Small intestine (tissue), 7 donors: ENCODE results near the gene TMEM233. TPM values are rescaled to one million over a fixed set of nuclear protein-coding genes. Genes with fewer than 3 reads are reported as not detected.
"Not testable (repeated sequence)": the region's sequence is repeated elsewhere in the genome, so short reads cannot be mapped to it uniquely, and the experiment has no call there.

ENCODE experiments used
- DNase-seq, 2 donors: peaks; one replicate each; pipeline versions ENCODE4 v3.0.0 to v3.0.0-alpha.2; 2013
- FAIRE-seq: peaks from 2 replicates; lab custom pipeline; 2012; peaks lifted over from hg19 to GRCh38; lab: Jason Lieb, UNC
- H3K27ac ChIP-seq, 3 donors: one replicate each; pipeline ENCODE4 v1.5.1; 2013; ENCODE audit warnings: low read length in 2 of 3, mild to moderate bottlenecking in 2 of 3, control low read depth in 1 of 3, inconsistent platforms in 1 of 3, low read depth in 1 of 3, moderate library complexity in 1 of 3
- H3K27me3 ChIP-seq, 3 donors: one replicate each; pipeline ENCODE4 v1.6.1; 2013; ENCODE audit warnings: low read length in 3 of 3, inconsistent platforms in 1 of 3; ENCODE audit not compliant: control insufficient read depth in 3 of 3, insufficient read depth in 3 of 3
- H3K36me3 ChIP-seq, 3 donors: one replicate each; pipeline ENCODE4 v1.6.1; 2013; ENCODE audit warnings: low read length in 3 of 3, inconsistent platforms in 1 of 3, low read depth in 1 of 3, mild to moderate bottlenecking in 1 of 3, moderate library complexity in 1 of 3; ENCODE audit not compliant: control insufficient read depth in 3 of 3, insufficient read depth in 2 of 3
- H3K4me1 ChIP-seq, 3 donors: one replicate each; pipeline ENCODE4 v1.6.1; 2013; ENCODE audit warnings: low read length in 2 of 3, inconsistent platforms in 1 of 3, low read depth in 1 of 3, mild to moderate bottlenecking in 1 of 3, moderate library complexity in 1 of 3; ENCODE audit not compliant: control insufficient read depth in 3 of 3, insufficient read depth in 2 of 3
- H3K4me3 ChIP-seq, 3 donors: one replicate each; pipeline ENCODE4 v1.5.1; 2013; ENCODE audit warnings: low read length in 3 of 3, control low read depth in 1 of 3, inconsistent platforms in 1 of 3, low read depth in 1 of 3, mild to moderate bottlenecking in 1 of 3, moderate library complexity in 1 of 3
- H3K9me3 ChIP-seq, 2 donors: one replicate each; pipeline ENCODE4 v1.6.1; 2013; ENCODE audit warnings: low read depth in 1 of 2, low read length in 1 of 2; ENCODE audit not compliant: control insufficient read depth in 2 of 2, insufficient read depth in 1 of 2
- WGBS, 3 donors: extraction: QIAGEN DNeasy Blood & Tissue Kit; methylation state at CpG; one replicate each; pipeline ENCODE4 v1.1.7; 2013; 5-methylcytosine and 5-hydroxymethylcytosine counted together
- polyA plus RNA-seq, 4 donors: library from polyadenylated mRNA; stranded (reverse) in 3 of 4; unstranded in 1 of 4; fragments of 200-250 nt in 3 of 4; fragments of 120-200 nt in 1 of 4; gene quantifications; one replicate each; pipeline versions ENCODE4 v1.2.1 to v1.2.3, GENCODE V29; 2013
- donor health status: healthy with polysubstance abuse.
- donor health status: control.
- donor health status: control.
- donor health status: Bipolar disorder and iron deficiency.
- donor health status: healthy.

Gene TMEM233
- polyA plus RNA-seq, 4 donors = 0.18 to 0.58 TPM; not detected in 2

GRCh38 chr12:119615518-119616475 is 22.2 kb downstream of the TMEM233 start:
- H3K27me3 ChIP-seq = no peaks in the 10 kb centered on the region
- H3K27ac ChIP-seq = no peak overlapping the region
- FAIRE-seq (no peak), DNase-seq (no peak)
- H3K4me3 ChIP-seq = no peak overlapping the region
- WGBS, 3 donors = 67 to 81% (median 73%) methylated on average over 9 of the region's 9 CpGs
- H3K9me3 ChIP-seq = no peaks in the 10 kb centered on the region
- H3K36me3 ChIP-seq = no peaks in the 10 kb centered on the region
- no peaks in the 10 kb centered on the region for H3K4me1 ChIP-seq

GRCh38 chr12:119618328-119618896 is 24.8 kb downstream of the TMEM233 start:
- not testable (repeated sequence) for DNase-seq, H3K27ac ChIP-seq, H3K36me3 ChIP-seq, H3K27me3 ChIP-seq, H3K9me3 ChIP-seq, H3K4me1 ChIP-seq, FAIRE-seq, H3K4me3 ChIP-seq
- WGBS, 3 donors = 84 to 92% (median 92%) methylated on average over 1 of the region's 1 CpG

GRCh38 chr12:119620490-119620889 is 26.9 kb downstream of the TMEM233 start:
- FAIRE-seq (no peak), DNase-seq (no peak)
- Histone ChIP-seq H3K36me3 (no peaks in the 10 kb centered on the region), H3K27ac (no peak overlapping the region), H3K27me3 (peaks cover 0 to 4% (median 0%) of the 10 kb centered on the region in 3 donors), H3K4me3 (no peak overlapping the region), H3K4me1 (no peaks in the 10 kb centered on the region), H3K9me3 (no peaks in the 10 kb centered on the region)
- WGBS, 3 donors = 40 to 68% (median 59%) methylated on average over 1 of the region's 1 CpG

- DNase-seq (no peak), FAIRE-seq (no peak)
- no peaks in the 10 kb centered on the region for H3K4me1 ChIP-seq
- no peaks in the 10 kb centered on the region for H3K36me3 ChIP-seq
- H3K4me3 ChIP-seq = no peak overlapping the region
- H3K27ac ChIP-seq = no peak overlapping the region
- H3K27me3 ChIP-seq = peaks cover 0 to 4% (median 0%) of the 10 kb centered on the region in 3 donors
- H3K9me3 ChIP-seq = no peaks in the 10 kb centered on the region
- WGBS, 3 donors = 30 to 41% (median 35%) methylated on average over 2 of the region's 2 CpGs
Observed at GRCh38 chr12:119621878-119622277, 28.3 kb downstream of the TMEM233 start.

GRCh38 chr12:119624966-119625365 is 31.4 kb downstream of the TMEM233 start:
- WGBS, 3 donors = 57 to 77% (median 72%) methylated on average over 4 of the region's 4 CpGs
- no peaks in the 10 kb centered on the region for H3K4me1 ChIP-seq
- DNase-seq (no peak), FAIRE-seq (no peak)
- H3K27ac ChIP-seq = no peak overlapping the region
- no peak overlapping the region for H3K4me3 ChIP-seq
- no peaks in the 10 kb centered on the region for H3K36me3 ChIP-seq
- no peaks in the 10 kb centered on the region for H3K9me3 ChIP-seq
- H3K27me3 ChIP-seq = peaks cover 0 to 7% (median 0%) of the 10 kb centered on the region in 3 donors

GRCh38 chr12:119627019-119627643 is 33.6 kb downstream of the TMEM233 start:
- Histone ChIP-seq H3K9me3 (no peaks in the 10 kb centered on the region), H3K27ac (no peak overlapping the region), H3K4me3 (no peak overlapping the region), H3K36me3 (no peaks in the 10 kb centered on the region), H3K4me1 (no peaks in the 10 kb centered on the region), H3K27me3 (peaks cover 0 to 7% (median 0%) of the 10 kb centered on the region in 3 donors)
- 68 to 78% (median 74%) methylated on average over 6 of the region's 6 CpGs for WGBS, 3 donors
- FAIRE-seq (no peak), DNase-seq (no peak)

- Histone ChIP-seq H3K27ac (no peak overlapping the region), H3K27me3 (peaks cover 0 to 5% (median 0%) of the 10 kb centered on the region in 3 donors), H3K4me1 (no peaks in the 10 kb centered on the region), H3K36me3 (no peaks in the 10 kb centered on the region), H3K4me3 (no peak overlapping the region), H3K9me3 (no peaks in the 10 kb centered on the region)
- DNase-seq (no peak), FAIRE-seq (no peak)
- 65 to 76% (median 68%) methylated on average over 6 of the region's 6 CpGs for WGBS, 3 donors
Observed at GRCh38 chr12:119627686-119628085, 34.1 kb downstream of the TMEM233 start.

GRCh38 chr12:119630223-119630780 is 36.7 kb downstream of the TMEM233 start:
- Histone ChIP-seq H3K27me3 (peaks cover 0 to 3% (median 0%) of the 10 kb centered on the region in 3 donors), H3K36me3 (no peaks in the 10 kb centered on the region), H3K27ac (no peak overlapping the region), H3K4me1 (no peaks in the 10 kb centered on the region), H3K9me3 (no peaks in the 10 kb centered on the region), H3K4me3 (no peak overlapping the region)
- FAIRE-seq = no peak
- no peak for DNase-seq
- WGBS, 3 donors = 87 to 91% (median 88%) methylated on average over 7 of the region's 7 CpGs
